ENCODE measurements around the gene STRN3.

DNA sequence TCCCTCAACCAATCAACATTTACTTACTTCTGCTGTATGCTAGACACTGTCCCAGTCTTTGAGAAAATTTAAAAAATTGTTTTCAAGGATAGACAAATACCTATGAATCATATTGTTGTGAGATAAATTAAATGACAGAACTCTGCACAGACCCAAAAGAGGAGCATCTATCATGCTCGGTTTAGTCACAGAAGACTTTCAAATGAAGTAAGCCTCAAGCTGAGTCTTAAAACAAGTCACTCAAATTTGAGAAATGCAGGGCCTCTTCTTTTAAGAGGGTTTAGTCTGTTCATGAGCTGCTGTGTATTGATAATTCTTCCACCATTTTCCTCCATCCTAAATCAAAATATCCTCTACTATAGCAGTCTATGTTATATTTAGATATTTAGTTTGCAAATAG is 176.2 kb downstream of the STRN3 start:
- TF ChIP-seq, protein P1, sequence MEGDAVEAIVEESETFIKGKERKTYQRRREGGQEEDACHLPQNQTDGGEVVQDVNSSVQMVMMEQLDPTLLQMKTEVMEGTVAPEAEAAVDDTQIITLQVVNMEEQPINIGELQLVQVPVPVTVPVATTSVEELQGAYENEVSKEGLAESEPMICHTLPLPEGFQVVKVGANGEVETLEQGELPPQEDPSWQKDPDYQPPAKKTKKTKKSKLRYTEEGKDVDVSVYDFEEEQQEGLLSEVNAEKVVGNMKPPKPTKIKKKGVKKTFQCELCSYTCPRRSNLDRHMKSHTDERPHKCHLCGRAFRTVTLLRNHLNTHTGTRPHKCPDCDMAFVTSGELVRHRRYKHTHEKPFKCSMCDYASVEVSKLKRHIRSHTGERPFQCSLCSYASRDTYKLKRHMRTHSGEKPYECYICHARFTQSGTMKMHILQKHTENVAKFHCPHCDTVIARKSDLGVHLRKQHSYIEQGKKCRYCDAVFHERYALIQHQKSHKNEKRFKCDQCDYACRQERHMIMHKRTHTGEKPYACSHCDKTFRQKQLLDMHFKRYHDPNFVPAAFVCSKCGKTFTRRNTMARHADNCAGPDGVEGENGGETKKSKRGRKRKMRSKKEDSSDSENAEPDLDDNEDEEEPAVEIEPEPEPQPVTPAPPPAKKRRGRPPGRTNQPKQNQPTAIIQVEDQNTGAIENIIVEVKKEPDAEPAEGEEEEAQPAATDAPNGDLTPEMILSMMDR (IDR thresholded peaks at IDR 0.05; ENCODE audit: low read length), result no peak
- no peak for TF ChIP-seq EZH2 (IDR thresholded peaks at IDR 0.05; ENCODE audit: borderline replicate concordance, low read length)

All from OCI-LY1 (cell line).